ENCODE measurements around the gene STX8.

STX8 gene

GRCh38 chr17:9473711-9474110 lies 101.9 kb downstream of the STX8 start:
- Histone ChIP-seq H3K4me2 (ENCODE audit: insufficient read depth, low read length) (no peak overlapping the region), H4K20me1 (ENCODE audit: insufficient read depth, low read length) (no peaks in the 10 kb centered on the region), H3K36me3 (ENCODE audit: insufficient read depth, low read length) (no peaks in the 10 kb centered on the region), H3K27me3 (ENCODE audit: insufficient read depth, low read length, poor library complexity) (no peaks in the 10 kb centered on the region), H3K79me2 (ENCODE audit: insufficient read depth, low read length) (no peaks in the 10 kb centered on the region), H3K9ac (ENCODE audit: low read depth, low read length) (no peak overlapping the region), H3K4me3 (ENCODE audit: low read depth in 1 of 2, low read length in 2 of 2) (no peak overlapping the region), H3K27ac (ENCODE audit: low read length) (no peak overlapping the region), H3K4me1 (ENCODE audit: insufficient read depth, low read length) (peaks cover 40% of the 10 kb centered on the region), H2AFZ (ENCODE audit: low read depth, low read length) (no peak overlapping the region), H3K9me3 (ENCODE audit: insufficient read depth, low read length, severe bottlenecking) (no peaks in the 10 kb centered on the region)
- ATAC-seq (ENCODE audit: insufficient read depth, low read depth) (no peak), DNase-seq (no peak)
- TF ChIP-seq EZH2 (IDR thresholded peaks at IDR 0.05; ENCODE audit: borderline replicate concordance, low read depth, low read length, severe bottlenecking), result no peak
- TF ChIP-seq CTCF (IDR thresholded peaks at IDR 0.05; ENCODE audit: borderline replicate concordance, extremely low read depth, low read length, poor library complexity, severe bottlenecking), result no peak

DNA sequence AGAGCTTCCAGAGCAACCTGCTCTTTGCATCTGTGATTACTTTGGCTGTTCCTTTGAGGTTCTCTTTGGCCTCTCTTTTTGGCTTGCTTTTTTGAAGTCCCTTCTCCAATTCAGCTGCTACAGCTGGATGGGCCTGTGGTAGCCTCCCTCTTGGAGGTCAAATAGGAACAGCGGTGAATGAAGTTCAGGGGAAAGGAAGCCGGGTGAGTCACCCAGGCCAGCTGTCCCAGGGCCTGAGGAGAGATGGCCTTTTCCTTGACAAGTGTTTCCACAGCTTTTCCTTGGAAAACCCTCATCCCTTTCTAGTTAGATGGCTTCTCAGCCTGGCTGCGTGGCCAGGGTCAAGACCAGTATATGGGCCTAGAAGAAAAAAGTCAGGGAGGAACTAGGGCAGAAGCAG lies 103.1 kb downstream of the STX8 start:
- TF ChIP-seq CTCF (IDR thresholded peaks at IDR 0.05; ENCODE audit: borderline replicate concordance, extremely low read depth, low read length, poor library complexity, severe bottlenecking) (no peak), EZH2 (IDR thresholded peaks at IDR 0.05; ENCODE audit: borderline replicate concordance, low read depth, low read length, severe bottlenecking) (no peak)
- H3K4me1 ChIP-seq (ENCODE audit: insufficient read depth, low read length), result peaks cover 44% of the 10 kb centered on the region
- H3K27ac ChIP-seq (ENCODE audit: low read length), result peak overlapping the region; percentile 81

DNA sequence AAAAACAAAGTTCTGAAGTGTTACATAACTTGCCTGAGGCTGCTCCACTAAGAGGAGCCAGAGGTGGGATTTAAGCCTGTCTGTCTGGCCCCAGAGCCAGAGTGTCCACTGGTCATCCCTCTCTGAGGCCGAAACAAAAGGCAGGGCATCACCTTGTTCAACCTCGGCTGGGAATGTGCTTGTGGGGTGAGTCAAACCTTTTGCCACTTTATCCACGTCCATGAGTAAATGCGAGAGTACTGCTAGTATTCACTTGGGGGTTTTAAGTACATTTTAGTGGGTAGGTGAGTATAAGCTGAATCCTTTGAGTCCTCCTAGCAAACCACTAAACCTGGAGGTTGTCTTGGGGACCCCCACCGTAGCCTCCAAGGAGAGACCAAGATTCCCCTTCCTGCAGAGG lies 103.5 kb downstream of the STX8 start:
- H3K9me3 ChIP-seq (ENCODE audit: insufficient read depth, low read length, severe bottlenecking), result no peaks in the 10 kb centered on the region
- no peak overlapping the region for H3K9ac ChIP-seq (ENCODE audit: low read depth, low read length)
- no peak for ATAC-seq (ENCODE audit: insufficient read depth, low read depth)
- H3K36me3 ChIP-seq (ENCODE audit: insufficient read depth, low read length), result no peaks in the 10 kb centered on the region
- H3K27me3 ChIP-seq (ENCODE audit: insufficient read depth, low read length, poor library complexity), result no peaks in the 10 kb centered on the region
- H3K4me3 ChIP-seq (ENCODE audit: low read depth in 1 of 2, low read length in 2 of 2), result no peak overlapping the region
- peak overlapping the region; percentile 81 for H3K27ac ChIP-seq (ENCODE audit: low read length)
- no peaks in the 10 kb centered on the region for H4K20me1 ChIP-seq (ENCODE audit: insufficient read depth, low read length)
- TF ChIP-seq CTCF (IDR thresholded peaks at IDR 0.05; ENCODE audit: borderline replicate concordance, extremely low read depth, low read length, poor library complexity, severe bottlenecking) (no peak), EZH2 (IDR thresholded peaks at IDR 0.05; ENCODE audit: borderline replicate concordance, low read depth, low read length, severe bottlenecking) (no peak)
- DNase-seq, result no peak
- no peak overlapping the region for H3K4me2 ChIP-seq (ENCODE audit: insufficient read depth, low read length)
- no peaks in the 10 kb centered on the region for H3K79me2 ChIP-seq (ENCODE audit: insufficient read depth, low read length)
- H2AFZ ChIP-seq (ENCODE audit: low read depth, low read length), result no peak overlapping the region
- peaks cover 44% of the 10 kb centered on the region for H3K4me1 ChIP-seq (ENCODE audit: insufficient read depth, low read length)

More for the DNA sequence above, 103.1 kb downstream of the STX8 start:
- no peaks in the 10 kb centered on the region for H3K9me3 ChIP-seq (ENCODE audit: insufficient read depth, low read length, severe bottlenecking)
- H3K9ac ChIP-seq (ENCODE audit: low read depth, low read length), result no peak overlapping the region
- no peak overlapping the region for H2AFZ ChIP-seq (ENCODE audit: low read depth, low read length)
- DNase-seq, result no peak
- no peak overlapping the region for H3K4me2 ChIP-seq (ENCODE audit: insufficient read depth, low read length)
- no peaks in the 10 kb centered on the region for H3K27me3 ChIP-seq (ENCODE audit: insufficient read depth, low read length, poor library complexity)
- no peak overlapping the region for H3K4me3 ChIP-seq (ENCODE audit: low read depth in 1 of 2, low read length in 2 of 2)
- no peak for ATAC-seq (ENCODE audit: insufficient read depth, low read depth)
- H3K79me2 ChIP-seq (ENCODE audit: insufficient read depth, low read length), result no peaks in the 10 kb centered on the region
- H3K36me3 ChIP-seq (ENCODE audit: insufficient read depth, low read length), result no peaks in the 10 kb centered on the region
- no peaks in the 10 kb centered on the region for H4K20me1 ChIP-seq (ENCODE audit: insufficient read depth, low read length)

DNA sequence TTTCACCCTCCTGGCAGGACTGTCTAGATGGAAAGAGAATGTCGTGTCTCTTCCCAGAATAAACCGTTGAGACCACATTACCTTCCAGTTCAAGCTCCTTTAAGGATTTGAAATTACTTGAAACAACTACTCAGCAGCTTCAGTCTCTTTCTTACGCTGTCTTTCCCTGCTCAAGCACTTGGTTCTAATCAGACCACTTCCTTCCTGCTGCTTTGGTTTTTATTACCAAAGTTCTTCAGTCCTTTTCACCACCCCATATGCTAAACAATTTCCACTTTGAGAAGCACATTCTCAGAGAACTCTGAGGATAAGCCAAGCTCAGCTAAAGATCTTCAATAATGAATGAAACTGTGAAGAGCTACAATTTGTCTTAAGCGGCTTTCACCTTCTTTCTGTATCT lies 105.4 kb downstream of the STX8 start:
- no peak for TF ChIP-seq CTCF (IDR thresholded peaks at IDR 0.05; ENCODE audit: borderline replicate concordance, extremely low read depth, low read length, poor library complexity, severe bottlenecking)
- TF ChIP-seq EZH2 (IDR thresholded peaks at IDR 0.05; ENCODE audit: borderline replicate concordance, low read depth, low read length, severe bottlenecking), result no peak
- Histone ChIP-seq H3K4me1 (ENCODE audit: insufficient read depth, low read length) (peaks cover 44% of the 10 kb centered on the region), H3K4me3 (ENCODE audit: low read depth in 1 of 2, low read length in 2 of 2) (0 out of 4 replicates have a peak overlapping the region, but pooled peaks of 1 of the 2 experiments have one; percentile 10), H3K4me2 (ENCODE audit: insufficient read depth, low read length) (peak overlapping the region; percentile 51), H3K27me3 (ENCODE audit: insufficient read depth, low read length, poor library complexity) (no peaks in the 10 kb centered on the region), H3K79me2 (ENCODE audit: insufficient read depth, low read length) (no peaks in the 10 kb centered on the region), H3K9me3 (ENCODE audit: insufficient read depth, low read length, severe bottlenecking) (no peaks in the 10 kb centered on the region), H3K36me3 (ENCODE audit: insufficient read depth, low read length) (no peaks in the 10 kb centered on the region), H4K20me1 (ENCODE audit: insufficient read depth, low read length) (no peaks in the 10 kb centered on the region), H2AFZ (ENCODE audit: low read depth, low read length) (peak overlapping the region; percentile 68), H3K9ac (ENCODE audit: low read depth, low read length) (peak overlapping the region; percentile 43), H3K27ac (ENCODE audit: low read length) (peak overlapping the region; percentile 88)
- ATAC-seq (ENCODE audit: insufficient read depth, low read depth) (peak; percentile 98), DNase-seq (peak; percentile 55)

Data from DND-41 (cell line).